Sigmoid colon (tissue), 4 donors: ENCODE measurements around the gene RAB37.

ENCODE experiments used
- CTCF ChIP-seq, 4 experiments: fragments of 450-650 bp in 3 of 4; fragments of 200-600 bp in 1 of 4; IDR thresholded peaks; one replicate each; pipeline ENCODE4 v1.5.1; 2016 to 2019; ENCODE audit warnings: antibody characterized with exemption in 4 of 4, mild to moderate bottlenecking in 3 of 4, moderate library complexity in 2 of 4
- EP300 ChIP-seq, 4 donors: sonication (generic); formaldehyde crosslinking; IDR thresholded peaks; one replicate each; pipeline ENCODE4 v1.6.1; 2017; ENCODE audit warnings: antibody characterized with exemption in 4 of 4
- POLR2A ChIP-seq, 2 donors: fragments of 450-650 bp; IDR thresholded peaks; one replicate each; pipeline ENCODE4 v1.6.1; 2016; ENCODE audit warnings: antibody characterized with exemption in 2 of 2, mild to moderate bottlenecking in 2 of 2, moderate library complexity in 2 of 2
- POLR2AphosphoS5 ChIP-seq, 4 donors: sonication (generic); formaldehyde crosslinking; IDR thresholded peaks; one replicate each; pipeline ENCODE4 v1.6.1; 2017; ENCODE audit warnings: antibody characterized with exemption in 4 of 4

- TF ChIP-seq CTCF (IDR thresholded peaks at IDR 0.05) = peak in 1 of 4 experiments; percentile 14
- no peak for TF ChIP-seq POLR2A (IDR thresholded peaks at IDR 0.05)
- no peak for TF ChIP-seq POLR2AphosphoS5 (IDR thresholded peaks at IDR 0.05)
- no peak for TF ChIP-seq EP300 (IDR thresholded peaks at IDR 0.05)
Observed at GRCh38 chr17:74737299-74738050, 419 bp downstream of the RAB37 start.
